GM18873 (cell line): Measurements from ENCODE around the gene PEPD.

Experiments used
- ATAC-seq: cut with Tn5 transposase; IDR thresholded peaks from one replicate; pipeline ENCODE4 v1.9.1; 2021; ENCODE audit warnings: mild to moderate bottlenecking, moderate library complexity, moderate number of reproducible peaks; ENCODE audit not compliant: unreplicated experiment, low FRiP score

Gene PEPD

GRCh38 chr19:33390101-33390907 lies 131.3 kb downstream of the PEPD start:
- no peak for ATAC-seq

DNA sequence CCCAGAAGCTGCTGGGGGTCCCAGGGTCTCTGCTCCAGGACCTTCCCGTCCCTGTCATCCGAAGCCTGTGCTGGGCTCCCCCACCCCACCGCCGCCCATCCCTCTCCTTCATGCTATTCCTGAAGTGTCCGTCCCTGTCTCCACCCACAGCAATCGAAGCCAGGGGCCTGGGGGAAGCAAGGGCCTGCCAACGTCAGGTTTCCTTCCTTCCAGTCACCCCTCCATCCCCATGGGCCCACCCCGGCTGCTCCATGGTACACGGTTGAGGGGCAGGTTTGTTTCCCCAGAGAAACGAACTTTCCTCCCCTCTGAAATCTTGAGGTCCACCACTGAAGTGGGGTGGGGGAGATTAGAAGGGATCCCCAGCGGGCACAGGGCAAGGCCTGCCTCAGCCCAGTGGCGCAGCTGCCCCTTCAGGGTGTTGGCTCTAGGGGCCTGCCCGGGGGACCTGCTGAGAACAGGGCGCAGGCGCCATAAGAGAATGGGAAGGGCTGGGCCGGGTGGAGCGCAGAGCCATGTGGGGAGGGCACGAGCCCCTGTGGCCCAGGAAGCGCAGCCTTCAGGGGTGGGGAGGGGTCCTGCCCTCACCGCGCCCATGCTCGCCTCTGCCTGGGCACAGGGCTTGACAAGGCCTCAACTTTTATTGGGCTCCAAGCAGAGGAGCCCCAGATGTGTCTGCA lies 132.0 kb downstream of the PEPD start:
- ATAC-seq = no peak

- no peak for ATAC-seq
These were observed 132.7 kb downstream of the PEPD start for GRCh38 chr19:33388725-33389420.

DNA sequence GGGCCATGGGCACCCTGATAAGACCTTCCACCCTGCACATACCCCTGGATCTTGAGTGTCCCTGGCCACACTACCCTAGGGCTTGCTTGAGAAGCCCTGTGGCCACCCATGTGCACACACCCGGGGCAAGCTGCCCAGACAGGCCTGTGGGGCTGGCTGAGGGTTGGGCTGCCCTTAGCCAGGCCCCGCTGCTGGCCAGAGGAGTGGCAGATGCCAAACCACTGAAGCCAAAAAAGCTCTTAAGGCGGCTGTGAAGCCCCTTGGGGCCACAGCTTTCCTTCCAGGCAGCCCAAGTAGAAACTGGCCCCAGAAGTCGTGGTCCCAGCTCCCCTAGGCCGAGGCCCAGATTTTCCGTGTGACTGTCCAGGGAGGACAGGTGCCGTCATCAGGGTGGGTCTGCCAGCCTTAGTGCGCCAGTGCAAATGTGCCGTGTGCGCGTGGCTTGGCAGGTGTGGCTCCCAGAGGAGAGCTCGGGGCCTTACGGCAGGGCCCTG lies 133.3 kb downstream of the PEPD start:
- no peak for ATAC-seq

DNA sequence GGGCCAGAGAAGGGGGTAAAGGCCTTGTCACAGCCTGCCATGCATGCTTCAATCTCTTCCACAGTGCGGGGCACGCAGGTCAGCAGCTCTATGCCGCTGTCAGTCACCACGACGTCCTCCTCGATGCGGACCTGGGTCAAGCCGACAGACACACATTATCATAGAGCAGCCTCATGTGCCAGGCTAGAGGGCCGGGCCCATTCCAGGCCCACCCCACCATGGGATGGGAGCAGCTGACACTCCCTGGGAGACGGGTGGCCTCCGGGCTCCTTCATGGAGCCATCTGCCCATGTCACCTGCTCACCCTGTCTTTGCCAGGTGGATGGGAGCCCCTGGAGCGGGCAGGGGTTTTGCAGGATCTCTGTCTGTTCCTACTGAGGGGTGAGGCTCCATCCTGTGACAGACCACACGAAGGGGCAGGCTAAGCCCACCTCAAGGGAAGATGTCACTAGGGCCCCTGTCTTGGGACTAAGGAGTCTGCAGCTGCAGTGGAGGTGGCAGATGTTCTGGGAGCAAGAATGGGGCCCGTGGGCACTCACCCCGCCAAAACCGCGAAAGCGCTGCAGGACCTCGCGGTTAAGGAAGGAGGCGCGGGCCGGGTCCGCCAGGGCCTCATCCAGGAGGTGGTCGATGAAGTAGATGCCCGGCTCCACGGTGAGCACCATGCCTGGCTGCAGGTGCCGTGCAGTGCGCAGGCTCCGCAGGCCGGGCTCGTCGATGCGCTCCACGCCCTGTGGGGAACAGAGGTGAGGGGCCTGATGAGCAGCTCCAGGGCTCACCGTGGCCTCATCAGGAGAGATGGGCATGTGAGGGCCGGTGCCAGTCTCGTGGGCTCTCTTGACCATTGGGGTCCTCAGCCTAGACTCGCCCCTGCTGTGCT lies 134.0 kb downstream of the PEPD start:
- no peak for ATAC-seq

DNA sequence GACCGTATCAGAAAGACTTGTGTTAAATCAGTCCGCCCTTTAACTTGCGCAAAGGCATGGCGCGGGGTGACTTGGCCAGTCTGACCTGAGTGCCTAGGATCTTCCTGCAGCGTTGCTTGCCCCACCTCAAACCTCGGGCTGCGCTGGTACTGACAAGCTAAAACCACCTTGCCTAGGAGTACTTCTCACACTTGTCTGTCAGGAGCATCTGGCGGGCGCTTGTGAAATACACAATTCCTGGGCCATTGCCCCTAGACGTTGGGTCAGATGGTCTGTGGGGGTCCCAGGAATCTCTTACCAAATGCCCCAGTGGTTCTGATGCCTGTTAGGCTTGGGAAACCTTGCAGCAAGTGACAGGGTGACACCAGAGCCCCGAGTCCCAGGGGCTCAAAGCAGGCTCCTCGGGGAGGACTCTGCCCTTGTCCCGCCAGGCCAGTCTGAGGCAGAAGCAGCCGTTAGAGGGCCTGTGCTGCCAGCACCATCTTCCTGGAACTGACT lies 135.2 kb downstream of the PEPD start:
- ATAC-seq = no peak

DNA sequence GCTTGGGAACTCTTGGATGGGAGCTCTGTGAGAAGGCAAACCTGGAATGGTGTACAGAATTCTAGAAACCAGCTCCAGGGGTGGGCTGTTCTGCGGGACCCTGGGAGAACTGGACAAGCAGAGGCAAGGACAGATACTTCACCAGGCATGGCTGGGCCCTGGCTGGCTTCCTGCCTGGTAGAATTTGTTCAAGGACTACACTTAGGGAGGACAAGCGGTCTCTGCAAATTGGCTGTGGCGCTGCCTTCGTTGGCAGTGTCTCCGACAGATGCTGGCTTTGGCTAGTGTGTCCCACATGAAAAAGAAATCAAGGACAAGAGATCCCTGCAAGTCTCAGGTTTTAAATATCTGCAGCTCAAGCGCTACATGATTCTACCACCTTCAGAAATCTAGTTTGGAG lies 135.6 kb downstream of the PEPD start:
- no peak for ATAC-seq

DNA sequence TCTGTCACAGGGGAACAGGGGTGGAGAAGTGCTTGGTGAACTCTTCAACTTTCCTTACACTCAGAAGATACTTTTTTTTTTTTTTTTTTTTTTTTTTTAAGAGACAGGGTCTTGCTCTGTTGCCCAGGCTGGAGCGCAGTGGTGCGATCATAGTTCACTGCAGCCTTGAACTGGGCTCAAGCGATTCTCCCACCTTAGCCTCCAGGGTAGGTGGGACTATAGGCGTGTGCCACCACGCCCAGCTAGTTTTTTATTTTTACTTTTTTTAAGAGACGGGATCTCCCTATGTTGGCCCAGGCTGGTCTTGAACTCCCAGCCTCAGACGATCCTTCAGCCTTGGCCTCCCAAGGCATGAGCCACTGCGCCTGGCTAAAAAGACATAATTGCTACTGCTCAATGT lies 136.6 kb downstream of the PEPD start:
- no peak for ATAC-seq

GRCh38 chr19:33383720-33384292 lies 137.8 kb downstream of the PEPD start:
- ATAC-seq = no peak

DNA sequence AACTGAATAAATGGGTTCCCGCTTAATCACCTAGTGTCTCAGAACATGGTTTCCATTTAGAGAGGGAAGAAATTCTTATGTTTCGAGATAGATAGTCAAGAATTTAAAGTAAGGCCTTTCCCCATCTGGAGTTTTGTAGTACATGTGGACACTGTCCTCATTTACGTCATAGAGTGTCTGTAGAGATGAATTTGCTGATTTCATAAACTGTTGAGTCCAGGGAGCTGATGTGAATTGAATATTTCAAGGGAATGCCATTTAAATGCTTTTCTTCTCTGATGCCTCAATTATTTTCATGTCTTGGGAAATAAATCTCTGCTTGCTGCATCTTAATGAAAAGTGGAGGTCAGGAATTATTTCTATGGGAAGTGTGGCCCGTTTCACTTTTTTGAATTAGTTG lies 138.6 kb downstream of the PEPD start:
- no peak for ATAC-seq

DNA sequence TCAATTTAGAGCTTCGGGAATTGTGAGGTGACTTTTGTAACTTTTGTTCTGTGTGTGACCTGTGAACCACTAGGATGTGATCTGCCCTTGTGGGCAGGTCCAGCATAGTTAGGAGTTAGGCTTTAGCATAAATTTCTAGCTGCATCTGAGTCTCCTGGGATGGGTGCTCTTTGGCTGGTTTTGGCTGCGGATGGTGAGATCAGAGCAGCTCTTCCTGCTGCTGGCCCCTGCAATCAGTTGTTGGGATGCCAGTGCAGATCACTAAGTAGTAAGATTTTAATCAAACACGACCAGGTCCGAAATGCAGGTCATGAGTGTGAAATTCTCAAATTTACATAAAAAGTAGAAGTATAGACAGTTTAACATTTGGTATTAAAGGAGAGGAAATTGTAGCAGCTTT lies 139.6 kb downstream of the PEPD start:
- ATAC-seq = no peak

- ATAC-seq = no peak
These were observed 140.5 kb downstream of the PEPD start for GRCh38 chr19:33381101-33381500.

DNA sequence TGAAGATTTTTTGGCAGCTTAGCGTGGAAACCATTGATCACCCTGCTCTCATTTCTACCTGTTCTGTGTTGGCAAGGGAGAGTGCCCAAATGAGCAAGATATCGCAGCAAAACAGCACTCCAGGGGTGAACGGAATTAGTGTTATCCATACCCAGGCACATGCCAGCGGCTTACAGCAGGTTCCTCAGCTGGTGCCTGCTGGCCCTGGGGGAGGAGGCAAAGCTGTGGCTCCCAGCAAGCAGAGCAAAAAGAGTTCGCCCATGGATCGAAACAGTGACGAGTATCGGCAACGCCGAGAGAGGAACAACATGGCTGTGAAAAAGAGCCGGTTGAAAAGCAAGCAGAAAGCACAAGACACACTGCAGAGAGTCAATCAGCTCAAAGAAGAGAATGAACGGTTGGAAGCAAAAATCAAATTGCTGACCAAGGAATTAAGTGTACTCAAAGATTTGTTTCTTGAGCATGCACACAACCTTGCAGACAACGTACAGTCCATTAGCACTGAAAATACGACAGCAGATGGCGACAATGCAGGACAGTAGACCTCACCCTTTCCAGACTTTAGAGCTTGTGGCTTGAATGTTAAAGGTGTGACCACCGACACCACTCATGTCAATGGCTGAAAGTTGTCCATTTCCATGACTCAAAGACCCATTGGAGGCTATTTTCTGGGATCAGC lies 142.3 kb downstream of the PEPD start:
- no peak for ATAC-seq

- no peak for ATAC-seq
These were observed 143.8 kb downstream of the PEPD start for GRCh38 chr19:33377586-33378475.

- ATAC-seq = no peak
These were observed 144.5 kb downstream of the PEPD start for GRCh38 chr19:33376941-33377557.

DNA sequence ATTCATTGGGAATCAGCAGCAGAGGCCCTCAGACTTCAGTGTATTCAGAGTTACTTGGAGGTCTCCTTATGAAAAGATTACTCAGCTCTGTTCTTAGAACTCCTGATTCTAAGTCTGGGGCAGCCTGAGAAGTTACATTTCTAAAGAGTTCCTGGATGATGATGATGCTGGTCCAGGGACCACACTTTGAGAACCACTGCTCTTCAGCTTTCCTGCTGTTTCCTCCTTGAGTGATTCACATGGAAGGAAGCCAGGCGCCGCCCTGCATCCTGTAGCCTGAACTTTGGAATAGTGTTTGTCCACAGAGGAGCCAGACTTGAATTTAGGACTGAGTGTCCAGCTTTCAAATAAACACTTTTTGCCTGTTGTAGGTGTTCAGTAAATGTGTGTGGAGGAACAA lies 145.2 kb downstream of the PEPD start:
- no peak for ATAC-seq

DNA sequence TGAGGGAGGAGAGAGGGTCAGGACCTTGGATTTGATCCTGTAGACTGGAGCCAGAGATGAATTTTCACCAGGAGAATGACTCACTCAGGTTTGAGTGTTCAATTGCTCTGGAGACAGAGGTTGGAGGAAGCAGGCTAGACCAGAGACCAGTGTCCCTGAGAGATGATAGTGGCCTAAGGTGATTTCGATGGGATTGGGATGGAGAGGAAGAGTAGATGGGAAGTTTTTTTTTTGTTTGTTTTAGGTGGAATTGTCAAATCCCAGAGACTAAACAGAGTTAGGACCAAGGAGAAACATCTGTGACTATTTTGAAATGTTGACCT lies 145.8 kb downstream of the PEPD start:
- no peak for ATAC-seq
